NCI-H748 (cell line): ENCODE measurements around the gene THSD7A.

Experiments
- DNase-seq: peaks from one replicate; lab custom pipeline; 2025; ENCODE audit not compliant: unreplicated experiment; lab: John Stamatoyannopoulos, UW

Gene THSD7A

DNA sequence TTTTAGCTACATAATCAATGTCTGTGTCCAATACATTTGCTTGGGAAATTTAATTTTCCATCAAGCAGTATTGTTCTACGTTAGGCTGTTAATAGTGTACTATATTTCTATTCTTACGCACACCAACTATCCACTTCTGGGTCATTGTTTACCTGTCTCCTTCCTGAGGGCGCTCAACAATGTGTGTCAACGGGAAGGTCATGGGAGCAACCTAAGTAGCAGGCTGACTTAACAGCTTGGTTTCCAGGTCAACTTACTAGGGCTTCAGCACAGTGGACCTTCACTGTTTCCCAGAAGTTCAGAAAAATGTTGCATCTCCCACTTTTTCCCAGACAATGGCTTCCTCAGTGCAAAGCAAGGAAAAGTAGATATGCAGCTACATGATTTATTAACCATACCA is 13.7 kb downstream of the THSD7A start:
- peak; percentile 4 for DNase-seq

- no peak for DNase-seq
Observed at GRCh38 chr7:11817111-11817740, 14.8 kb downstream of the THSD7A start.

DNA sequence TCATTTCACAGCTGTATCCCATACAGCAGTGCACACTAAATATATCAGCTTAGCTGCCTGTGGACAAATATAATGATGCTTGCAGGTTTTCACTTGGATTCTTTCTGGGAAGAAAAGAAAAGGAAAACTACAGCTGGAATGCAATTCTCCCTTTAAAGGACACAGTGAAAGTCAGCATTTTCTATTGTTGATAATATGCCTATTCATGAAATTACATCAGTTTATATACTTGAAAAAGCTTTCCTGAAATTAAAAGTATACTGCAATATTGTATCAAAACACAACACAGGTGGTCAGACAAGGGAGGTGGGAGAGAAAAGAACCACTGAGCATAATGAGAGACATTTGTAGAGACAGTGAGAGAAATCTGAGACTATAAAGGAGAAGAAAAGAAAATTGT is 20.3 kb downstream of the THSD7A start:
- DNase-seq: no peak

GRCh38 chr7:11810043-11810625 is 21.9 kb downstream of the THSD7A start:
- DNase-seq: no peak

GRCh38 chr7:11807000-11807399 is 25.0 kb downstream of the THSD7A start:
- DNase-seq: no peak

DNA sequence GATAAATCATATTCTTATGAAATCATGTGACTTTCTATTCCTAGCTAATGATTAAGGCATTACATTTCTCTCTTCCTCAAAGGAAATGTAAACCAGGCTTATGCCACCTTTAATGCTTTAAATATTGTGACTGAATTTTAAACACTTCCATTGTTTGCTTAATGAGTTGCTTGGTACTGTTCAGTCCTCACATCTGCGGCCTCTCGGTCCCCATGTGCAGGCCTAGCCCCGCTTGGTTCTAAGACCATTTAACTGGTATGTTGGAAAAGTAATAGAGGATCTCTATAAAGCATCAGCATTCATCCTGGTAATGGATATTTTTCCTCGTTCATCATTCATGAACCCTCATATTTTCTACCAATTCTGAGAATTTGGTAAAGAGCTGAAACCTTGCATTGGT is 27.4 kb downstream of the THSD7A start:
- DNase-seq: no peak

GRCh38 chr7:11795231-11795630 is 36.8 kb downstream of the THSD7A start:
- no peak for DNase-seq

GRCh38 chr7:11792166-11792565 is 39.8 kb downstream of the THSD7A start:
- DNase-seq: no peak

GRCh38 chr7:11788568-11788967 is 43.4 kb downstream of the THSD7A start:
- no peak for DNase-seq

- DNase-seq: no peak
Observed at GRCh38 chr7:11787534-11787933, 44.5 kb downstream of the THSD7A start.

DNA sequence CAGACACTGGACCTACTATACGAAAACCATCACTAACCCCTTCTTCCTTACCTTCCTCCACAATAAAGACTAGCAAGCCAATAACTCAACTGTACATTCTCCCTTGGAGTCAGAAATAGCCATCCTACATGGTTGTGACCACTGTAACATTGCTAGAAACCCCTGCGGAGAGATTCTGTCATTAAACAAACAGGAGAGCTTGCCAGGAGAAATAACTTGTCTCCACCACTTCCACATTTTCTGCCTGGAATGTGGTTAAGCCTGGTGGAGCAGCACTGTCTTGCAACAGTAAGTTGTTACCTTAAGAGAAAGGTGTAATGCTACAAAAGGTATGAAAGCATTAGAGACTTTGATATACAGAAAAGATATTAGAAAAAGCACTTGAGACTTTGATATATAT is 45.8 kb downstream of the THSD7A start:
- DNase-seq: peak; percentile 29

GRCh38 chr7:11784769-11785536 is 47.0 kb downstream of the THSD7A start:
- DNase-seq: no peak

GRCh38 chr7:11779864-11780674 is 51.9 kb downstream of the THSD7A start:
- no peak for DNase-seq

- DNase-seq: peak; percentile 51
Observed at GRCh38 chr7:11776039-11776438, 56.0 kb downstream of the THSD7A start.

DNA sequence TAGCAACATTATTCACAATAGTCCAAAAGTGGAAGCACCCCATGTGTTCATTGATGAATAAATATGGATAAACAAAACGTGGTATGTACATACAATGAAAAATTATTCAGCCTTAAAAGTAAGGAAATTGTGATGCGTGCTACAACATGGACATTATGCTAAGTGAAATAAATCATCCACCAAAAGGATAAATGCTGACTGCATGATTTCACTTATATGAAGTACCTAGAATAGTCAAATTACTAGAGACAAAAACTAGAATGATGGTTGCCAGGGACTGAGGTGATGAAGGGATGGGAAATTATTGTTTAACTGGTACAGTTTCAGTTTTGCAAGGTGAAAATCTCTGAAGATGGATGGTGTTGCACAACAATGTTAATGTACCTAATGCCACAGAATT is 56.6 kb downstream of the THSD7A start:
- DNase-seq: peak; percentile 59

DNA sequence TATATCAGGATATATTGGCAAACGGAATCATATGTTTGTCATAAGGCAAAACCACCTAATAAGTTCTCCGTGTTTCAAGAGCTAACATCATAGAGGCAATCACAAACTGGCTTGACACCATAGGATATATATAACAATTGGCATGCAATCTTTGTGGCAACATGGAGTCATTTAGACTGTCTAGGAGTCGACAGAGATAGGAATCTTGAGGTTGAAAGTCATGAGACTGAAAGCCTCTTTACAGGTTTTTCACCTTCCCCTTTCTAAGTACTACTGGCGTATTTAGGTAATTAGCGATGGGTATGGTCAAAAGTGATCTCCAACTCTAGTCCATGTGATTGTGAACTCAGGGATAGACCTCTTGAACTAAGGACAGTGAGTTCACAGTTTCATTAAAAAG is 63.7 kb downstream of the THSD7A start:
- no peak for DNase-seq

DNA sequence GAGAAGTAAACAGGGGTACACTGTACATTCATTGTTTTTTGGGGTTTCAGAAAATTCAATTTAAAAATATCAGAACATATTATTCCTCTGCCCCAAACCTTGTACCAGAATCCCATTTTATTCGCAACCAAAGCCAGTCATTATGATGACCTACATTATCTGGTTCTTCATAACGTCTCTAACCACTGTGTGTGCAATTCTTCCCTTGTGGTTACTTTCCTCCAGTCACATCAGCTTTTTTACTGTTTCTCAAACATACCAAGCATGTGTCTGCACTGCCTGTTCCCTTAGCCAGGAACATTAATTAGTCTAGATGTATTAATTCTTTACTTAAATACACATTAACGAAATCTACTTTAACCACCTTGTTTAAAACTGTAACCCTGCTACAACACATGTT is 64.8 kb downstream of the THSD7A start:
- no peak for DNase-seq

- DNase-seq: peak; percentile 95
Observed at GRCh38 chr7:11760372-11760771, 71.6 kb downstream of the THSD7A start.

GRCh38 chr7:11758627-11759111 is 73.3 kb downstream of the THSD7A start:
- DNase-seq: no peak

DNA sequence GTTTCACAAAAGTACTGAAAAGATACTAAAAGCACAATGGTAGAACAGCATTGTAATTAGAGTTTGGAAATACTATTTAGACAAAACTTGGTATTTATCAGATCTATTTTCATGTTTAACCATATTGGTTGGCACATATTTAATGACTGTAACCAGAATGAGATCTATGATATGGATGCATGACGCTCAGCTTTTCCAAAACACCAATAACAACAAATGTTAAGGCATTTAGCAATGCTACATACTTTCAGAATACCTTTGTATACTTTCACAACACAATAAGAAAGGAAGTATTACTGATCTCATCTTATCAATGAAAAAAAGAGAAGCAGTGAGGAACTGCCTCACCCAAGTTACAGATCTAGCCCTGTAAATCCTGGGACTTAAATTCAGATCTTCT is 74.8 kb downstream of the THSD7A start:
- DNase-seq: no peak

- no peak for DNase-seq
Observed at GRCh38 chr7:11754933-11755332, 77.1 kb downstream of the THSD7A start.
